Chondrocyte (in vitro differentiated cells): ENCODE data around the gene IL17C. TPM values are rescaled to one million over a fixed set of nuclear protein-coding genes. Genes with fewer than 3 reads are reported as not detected.

Experiments used
- DNase-seq: peaks from one replicate; pipeline ENCODE4 v3.0.0; 2021; ENCODE audit warnings: mixed read lengths, low spot score
- H3K27ac Mint-ChIP-seq: one replicate; pipeline ENCODE4 v1.8.0; 2021; ENCODE audit warnings: mild to moderate bottlenecking, moderate library complexity, mixed read lengths; ENCODE audit not compliant: unreplicated experiment
- H3K27me3 Mint-ChIP-seq: 2 replicates; pipeline ENCODE4 v1.8.0; 2021; ENCODE audit warnings: low read depth, mixed read lengths
- H3K36me3 Mint-ChIP-seq: 2 replicates; pipeline ENCODE4 v1.8.0; 2021; ENCODE audit warnings: low read depth, mixed read lengths
- H3K4me1 Mint-ChIP-seq: 2 replicates; pipeline ENCODE4 v1.8.0; 2021; ENCODE audit warnings: low read depth, mild to moderate bottlenecking, mixed read lengths
- H3K4me3 Mint-ChIP-seq: one replicate; pipeline ENCODE4 v1.8.0; 2021; ENCODE audit warnings: mild to moderate bottlenecking, moderate library complexity, mixed read lengths; ENCODE audit not compliant: unreplicated experiment
- H3K9me3 Mint-ChIP-seq: 2 replicates; pipeline ENCODE4 v1.8.0; 2021; ENCODE audit warnings: low read depth, mixed read lengths
- total RNA-seq: library from RNA; stranded (reverse); gene quantifications from 3 replicates; pipeline ENCODE4 v1.2.1, GENCODE V29; 2021
- TF ChIP-seq, protein P1 (sequence below): fragments of 200-600 bp; sonication (generic); IDR thresholded peaks from 2 replicates; pipeline ENCODE4 v1.5.0; 2021; ENCODE audit warnings: antibody characterized with exemption, mild to moderate bottlenecking, moderate library complexity

The IL17C gene
- total RNA-seq, 1 donor from 2014 or later, result not detected

GRCh38 chr16:88593489-88593888 lies 44.9 kb upstream of the IL17C start:
- H3K9me3 Mint-ChIP-seq, result no peaks in the 10 kb centered on the region
- TF ChIP-seq, protein P1, sequence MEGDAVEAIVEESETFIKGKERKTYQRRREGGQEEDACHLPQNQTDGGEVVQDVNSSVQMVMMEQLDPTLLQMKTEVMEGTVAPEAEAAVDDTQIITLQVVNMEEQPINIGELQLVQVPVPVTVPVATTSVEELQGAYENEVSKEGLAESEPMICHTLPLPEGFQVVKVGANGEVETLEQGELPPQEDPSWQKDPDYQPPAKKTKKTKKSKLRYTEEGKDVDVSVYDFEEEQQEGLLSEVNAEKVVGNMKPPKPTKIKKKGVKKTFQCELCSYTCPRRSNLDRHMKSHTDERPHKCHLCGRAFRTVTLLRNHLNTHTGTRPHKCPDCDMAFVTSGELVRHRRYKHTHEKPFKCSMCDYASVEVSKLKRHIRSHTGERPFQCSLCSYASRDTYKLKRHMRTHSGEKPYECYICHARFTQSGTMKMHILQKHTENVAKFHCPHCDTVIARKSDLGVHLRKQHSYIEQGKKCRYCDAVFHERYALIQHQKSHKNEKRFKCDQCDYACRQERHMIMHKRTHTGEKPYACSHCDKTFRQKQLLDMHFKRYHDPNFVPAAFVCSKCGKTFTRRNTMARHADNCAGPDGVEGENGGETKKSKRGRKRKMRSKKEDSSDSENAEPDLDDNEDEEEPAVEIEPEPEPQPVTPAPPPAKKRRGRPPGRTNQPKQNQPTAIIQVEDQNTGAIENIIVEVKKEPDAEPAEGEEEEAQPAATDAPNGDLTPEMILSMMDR, result no peak
- H3K4me3 Mint-ChIP-seq, result no peak overlapping the region
- no peak for DNase-seq
- no peaks in the 10 kb centered on the region for H3K4me1 Mint-ChIP-seq
- no peaks in the 10 kb centered on the region for H3K27me3 Mint-ChIP-seq
- H3K36me3 Mint-ChIP-seq, result peaks cover 24% of the 10 kb centered on the region
- H3K27ac Mint-ChIP-seq, result no peak overlapping the region

DNA sequence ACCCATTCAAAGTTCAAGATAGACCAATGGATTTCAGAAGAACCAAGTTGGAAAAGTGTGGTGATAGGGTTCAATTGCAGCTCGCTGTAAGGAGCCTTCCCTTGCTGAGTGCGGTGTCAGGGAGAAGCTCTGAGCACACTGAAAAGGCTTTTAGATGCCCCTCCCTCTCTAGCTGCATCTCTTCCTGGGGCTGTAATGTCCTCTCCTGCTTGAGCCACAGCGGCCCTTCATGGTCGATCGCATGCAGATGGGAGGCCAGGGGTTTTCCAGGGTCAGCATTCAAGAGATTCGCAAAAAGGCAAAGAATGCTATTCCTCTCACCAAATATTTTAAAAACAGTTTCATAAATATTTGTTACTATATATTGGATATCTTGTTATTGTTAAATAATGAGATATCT lies 44.5 kb upstream of the IL17C start:
- no peak overlapping the region for H3K27ac Mint-ChIP-seq
- H3K27me3 Mint-ChIP-seq, result no peaks in the 10 kb centered on the region
- no peaks in the 10 kb centered on the region for H3K4me1 Mint-ChIP-seq
- no peak overlapping the region for H3K4me3 Mint-ChIP-seq
- no peak for DNase-seq
- H3K9me3 Mint-ChIP-seq, result no peaks in the 10 kb centered on the region
- TF ChIP-seq, protein P1, result no peak
- peaks cover 24% of the 10 kb centered on the region for H3K36me3 Mint-ChIP-seq

- Mint-ChIP-seq H3K27ac (no peak overlapping the region), H3K9me3 (no peaks in the 10 kb centered on the region), H3K36me3 (peaks cover 24% of the 10 kb centered on the region), H3K4me1 (no peaks in the 10 kb centered on the region), H3K27me3 (no peaks in the 10 kb centered on the region), H3K4me3 (no peak overlapping the region)
- TF ChIP-seq, protein P1, result no peak
- DNase-seq, result no peak
Measured at GRCh38 chr16:88595101-88595500, 43.3 kb upstream of the IL17C start.

GRCh38 chr16:88595921-88596320 lies 42.5 kb upstream of the IL17C start:
- TF ChIP-seq, protein P1, result no peak
- Mint-ChIP-seq H3K4me3 (no peak overlapping the region), H3K36me3 (peaks cover 21% of the 10 kb centered on the region), H3K27me3 (no peaks in the 10 kb centered on the region), H3K4me1 (no peaks in the 10 kb centered on the region), H3K27ac (no peak overlapping the region), H3K9me3 (no peaks in the 10 kb centered on the region)
- DNase-seq, result no peak

- Mint-ChIP-seq H3K27me3 (no peaks in the 10 kb centered on the region), H3K36me3 (peaks cover 22% of the 10 kb centered on the region), H3K9me3 (no peaks in the 10 kb centered on the region), H3K4me1 (no peaks in the 10 kb centered on the region), H3K4me3 (no peak overlapping the region), H3K27ac (no peak overlapping the region)
- DNase-seq, result no peak
- TF ChIP-seq, protein P1, result no peak
Measured at GRCh38 chr16:88596483-88596882, 41.9 kb upstream of the IL17C start.
